Adipose tissue (tissue), 3 donors: ENCODE results near the gene D2HGDH. TPM values are rescaled to one million over a fixed set of nuclear protein-coding genes. Genes with fewer than 3 reads are reported as not detected.

Experiments
- polyA plus RNA-seq, 3 donors: library from polyadenylated mRNA; stranded (reverse); fragments of 200-250 nt; gene quantifications; one replicate each; pipeline ENCODE4 v1.2.3, GENCODE V29; 2013
- donor health status: healthy with polysubstance abuse.
- donor health status: Bipolar disorder and iron deficiency.
- donor health status: healthy.

D2HGDH gene
- polyA plus RNA-seq, 3 donors: 17.8 to 29.7 (median 29.4) TPM

Other genes starting within 250 kb of the D2HGDH start
- gene STK25, start 226.0 kb upstream of the D2HGDH start, polyA plus RNA-seq: 100 to 1,000 TPM; 116 to 169 (median 146) TPM
- gene BOK, start 175.9 kb upstream of the D2HGDH start, polyA plus RNA-seq: 100 to 1,000 TPM in 1 of 3 donors, 10 to 100 TPM in 2; 28.1 to 222 (median 43.2) TPM
- 10 to 100 TPM; 38.4 to 51.2 (median 41.2) TPM for gene THAP4, start 97.5 kb upstream of the D2HGDH start, polyA plus RNA-seq
- 10 to 100 TPM; 29.5 to 48.2 (median 43.3) TPM for gene ATG4B, start 96.9 kb upstream of the D2HGDH start, polyA plus RNA-seq
- 10 to 100 TPM in 2 of 3 donors, 1 to 10 TPM in 1; 9.7 to 21.8 (median 17.8) TPM for gene DTYMK, start 47.8 kb upstream of the D2HGDH start, polyA plus RNA-seq
- gene ING5, start 32.6 kb upstream of the D2HGDH start, polyA plus RNA-seq: 10 to 100 TPM; 21.2 to 35.9 (median 31.4) TPM
- gene GAL3ST2, start 42.2 kb downstream of the D2HGDH start, polyA plus RNA-seq: under 1 TPM in 1 of 3 donors, not detected in 2; 0.09 TPM
- under 1 TPM; 0.05 to 0.74 (median 0.67) TPM for gene NEU4, start 74.6 kb downstream of the D2HGDH start, polyA plus RNA-seq
- under 1 TPM; 0.07 to 0.73 (median 0.45) TPM for gene PDCD1, start 124.3 kb downstream of the D2HGDH start, polyA plus RNA-seq
- under 1 TPM in 1 of 3 donors, not detected in 2; 0.10 TPM for gene RTP5, start 135.1 kb downstream of the D2HGDH start, polyA plus RNA-seq